ENCODE results near the gene MAP3K21.

DNA sequence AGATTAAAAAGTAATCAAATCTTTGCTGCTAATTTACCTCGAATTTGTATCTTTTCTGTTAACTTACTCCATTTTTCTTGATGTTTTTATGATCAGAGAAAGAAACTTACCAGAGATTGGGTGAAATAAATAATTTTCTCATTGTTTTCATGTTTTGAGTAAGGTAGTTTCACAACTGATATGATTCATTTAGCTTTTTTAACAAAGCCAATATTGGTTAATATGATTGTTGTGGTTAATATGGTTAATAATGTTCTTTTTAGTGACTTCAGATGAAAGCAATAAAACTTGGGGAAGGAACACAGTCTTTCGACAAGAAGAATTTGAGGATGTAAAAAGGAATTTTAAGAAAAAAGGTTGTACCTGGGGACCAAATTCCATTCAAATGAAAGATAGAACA is 48.1 kb downstream of the MAP3K21 start:
- TF ChIP-seq RFX5 (IDR thresholded peaks at IDR 0.05; ENCODE audit: low read depth, low read length) (no peak), CHD1 (IDR thresholded peaks at IDR 0.05; ENCODE audit: low read depth, low read length) (no peak)
